Activated T-cell treated with anti-CD3 and anti-CD28 coated beads for 4 hours (primary cell): ENCODE measurements around the gene KCNC4.

Source experiments
- DNase-seq: peaks from one replicate; pipeline ENCODE4 v3.0.0-alpha.2; 2020

Gene KCNC4

GRCh38 chr1:110189181-110189580 lies 20.9 kb upstream of the KCNC4 start:
- DNase-seq, result no peak

GRCh38 chr1:110190282-110190929 lies 19.7 kb upstream of the KCNC4 start:
- DNase-seq, result no peak

DNA sequence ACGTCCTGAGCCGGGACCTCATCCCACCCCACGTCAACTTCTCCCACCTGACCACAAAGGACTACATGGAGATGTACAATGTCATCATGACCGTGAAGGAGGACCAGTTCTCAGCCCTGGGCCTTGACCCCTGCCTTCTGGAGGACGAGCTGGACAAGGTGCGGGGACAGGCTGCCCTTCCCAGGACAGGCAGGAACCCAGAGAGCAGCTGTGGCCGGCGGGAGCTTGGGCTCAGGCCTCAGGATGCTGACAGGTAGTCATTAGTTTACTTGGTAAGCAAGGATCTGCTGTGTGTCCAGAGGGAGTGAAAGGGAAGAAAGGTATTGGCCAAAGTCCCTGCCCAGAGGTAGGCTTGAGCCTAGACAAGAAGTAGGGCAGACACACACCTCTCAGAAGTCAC lies 17.6 kb upstream of the KCNC4 start:
- no peak for DNase-seq

DNA sequence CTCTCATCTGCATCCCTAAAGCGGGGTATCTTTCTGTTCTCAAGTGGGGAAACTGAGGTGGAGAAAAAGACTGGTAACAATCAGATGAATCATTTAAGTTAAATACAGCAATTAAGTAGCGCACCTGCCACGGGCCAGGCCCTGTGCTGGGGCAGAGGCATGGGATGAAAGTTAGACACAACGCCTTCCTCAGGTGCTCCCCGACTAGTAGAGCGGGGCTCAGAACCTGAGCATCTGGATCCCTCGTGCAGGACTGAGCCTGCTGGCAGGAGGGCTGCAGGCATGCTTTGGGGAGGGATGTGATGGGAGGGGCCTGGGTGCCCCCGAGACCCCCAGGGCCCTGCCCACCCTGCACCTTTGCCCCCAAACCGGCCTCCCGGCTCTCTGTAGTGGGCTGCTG lies 14.9 kb upstream of the KCNC4 start:
- DNase-seq, result no peak

GRCh38 chr1:110196917-110197765 lies 13.0 kb upstream of the KCNC4 start:
- DNase-seq, result peak; percentile 30

GRCh38 chr1:110197905-110198629 lies 12.0 kb upstream of the KCNC4 start:
- no peak for DNase-seq

DNA sequence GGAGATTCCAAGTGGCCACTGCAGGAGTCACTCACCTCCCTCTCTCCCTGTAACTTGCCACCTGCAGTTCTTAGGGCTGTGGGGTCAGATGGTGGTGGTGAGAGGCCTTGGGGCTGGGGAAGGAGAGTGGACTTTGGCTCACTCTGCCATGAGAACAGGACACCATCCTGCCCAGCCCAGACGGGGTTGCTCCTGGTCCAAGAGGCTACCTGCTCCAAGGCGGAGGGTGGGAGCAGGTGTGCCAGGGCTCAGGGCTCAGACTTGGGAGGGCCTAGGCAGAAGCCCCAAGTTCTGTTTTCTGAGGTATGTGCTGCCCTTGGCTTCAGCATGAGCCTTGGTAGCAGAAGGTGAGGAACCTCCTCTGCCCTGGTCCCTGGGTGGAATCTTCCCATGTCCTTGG lies 11.4 kb upstream of the KCNC4 start:
- no peak for DNase-seq

DNA sequence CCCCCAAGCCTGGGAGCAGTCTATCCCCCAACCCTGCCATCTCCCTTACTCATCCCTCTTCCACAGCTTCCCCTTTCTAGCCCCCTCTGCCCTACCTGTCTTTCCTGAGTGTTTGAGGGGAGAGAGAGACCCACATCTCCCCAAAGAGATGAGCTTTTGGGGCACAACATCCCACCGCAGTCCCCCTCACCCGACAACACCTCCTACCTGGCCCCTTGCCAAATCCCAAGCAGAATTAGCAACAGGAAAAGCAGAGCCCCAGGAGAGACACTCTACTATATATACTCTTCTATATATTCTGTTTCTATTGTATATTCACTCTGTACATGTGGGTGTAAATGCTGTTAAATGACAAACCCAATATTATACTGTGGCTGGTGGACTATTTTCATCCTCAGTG lies 9.9 kb upstream of the KCNC4 start:
- no peak for DNase-seq

- no peak for DNase-seq
Observed at GRCh38 chr1:110200666-110201065, 9.4 kb upstream of the KCNC4 start.

- DNase-seq, result no peak
Observed at GRCh38 chr1:110201157-110201825, 8.8 kb upstream of the KCNC4 start.

GRCh38 chr1:110203021-110203661 lies 7.0 kb upstream of the KCNC4 start:
- peak; percentile 70 for DNase-seq

DNA sequence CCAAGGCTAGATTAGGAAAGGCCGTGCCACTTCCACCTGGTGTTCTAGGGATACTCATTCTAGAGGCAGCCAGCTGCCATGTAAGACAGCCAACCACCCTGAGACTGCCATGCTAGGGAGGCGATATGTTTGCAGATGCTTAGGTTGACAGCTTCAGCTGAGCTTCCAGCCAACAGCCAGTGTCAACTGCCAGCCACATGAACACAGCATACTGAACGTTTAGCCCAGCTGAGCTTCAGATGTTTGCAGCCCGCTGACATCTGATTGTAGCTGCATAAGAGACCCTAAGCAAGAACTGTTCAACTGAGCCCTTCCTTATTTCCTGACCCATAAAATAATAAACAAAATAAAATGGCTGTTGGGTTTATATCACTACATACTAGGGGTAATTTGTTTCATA lies 5.0 kb upstream of the KCNC4 start:
- no peak for DNase-seq

GRCh38 chr1:110205591-110206155 lies 4.4 kb upstream of the KCNC4 start:
- DNase-seq, result no peak

DNA sequence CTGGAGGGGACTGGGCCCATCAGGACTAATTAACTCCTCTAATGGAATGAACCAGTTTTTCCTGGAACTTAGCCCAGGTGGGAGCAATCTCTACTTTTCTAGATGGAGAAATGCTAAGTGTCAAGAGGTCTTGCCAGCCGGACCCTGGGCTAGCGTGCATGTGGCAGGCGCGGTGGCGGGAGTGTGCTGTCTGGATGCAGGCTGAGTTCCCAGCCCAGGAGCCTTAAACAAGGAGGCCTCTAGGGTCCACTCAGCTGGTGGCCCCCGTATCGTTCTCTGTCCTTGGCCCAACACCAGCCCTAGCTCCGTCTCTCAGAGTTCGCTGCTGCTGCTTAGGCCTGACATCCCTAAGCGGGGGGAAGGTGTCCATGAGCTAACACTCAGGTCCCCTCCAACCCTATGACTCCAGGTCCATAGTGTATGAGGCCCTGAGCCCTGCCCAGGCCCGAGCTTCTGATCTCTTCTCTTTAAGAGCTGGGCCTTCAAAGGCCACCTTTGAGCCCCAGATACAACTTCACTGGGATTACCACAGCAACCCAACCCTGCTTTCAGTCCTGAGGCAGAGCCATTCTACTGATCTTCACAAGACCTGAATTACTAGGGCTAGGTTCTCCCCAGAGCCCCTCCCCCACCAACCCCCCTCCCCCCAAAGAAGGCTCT lies 3.7 kb upstream of the KCNC4 start:
- DNase-seq, result no peak

- DNase-seq, result peak; percentile 78
Observed at GRCh38 chr1:110207831-110208230, 2.3 kb upstream of the KCNC4 start.

DNA sequence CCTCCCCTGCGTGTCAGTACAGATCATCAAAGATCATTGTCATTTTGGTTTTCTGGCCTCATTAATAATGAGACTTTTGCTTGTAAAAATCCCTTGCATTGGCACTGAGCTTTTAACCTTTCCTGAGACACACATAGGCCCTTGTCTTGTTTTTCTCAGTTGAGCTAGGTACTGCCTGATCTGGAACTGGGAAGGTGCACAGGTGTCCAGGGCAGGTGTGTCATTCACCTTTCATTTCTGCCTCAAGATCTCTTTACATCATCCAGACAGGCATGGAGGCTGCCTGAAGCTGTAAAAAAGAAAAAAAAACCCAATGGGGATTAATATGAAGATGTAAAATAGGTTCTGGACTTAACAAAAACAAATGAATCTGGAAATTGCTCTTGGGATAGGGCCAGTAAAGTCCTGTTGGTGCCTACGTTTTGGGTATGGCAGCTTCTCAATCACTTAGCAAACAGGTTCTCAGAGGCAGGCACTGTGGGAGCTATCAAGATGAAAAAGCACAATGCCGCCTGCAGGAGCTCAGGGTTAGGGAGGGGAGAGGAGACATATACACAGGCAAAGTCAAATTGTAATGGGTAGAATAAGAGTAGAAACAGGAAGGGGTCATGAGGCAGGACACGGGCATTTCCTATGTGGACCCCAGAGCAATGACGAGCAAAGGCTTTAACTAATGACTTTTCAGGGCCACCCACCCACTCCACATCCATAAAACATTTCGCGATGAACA lies 1.0 kb upstream of the KCNC4 start:
- DNase-seq, result no peak

- peak; percentile 39 for DNase-seq
Observed at GRCh38 chr1:110210604-110211495, 736 bp downstream of the KCNC4 start.

GRCh38 chr1:110211496-110212168 lies 1.5 kb downstream of the KCNC4 start:
- peak; percentile 31 for DNase-seq
